ENCODE results near the gene SART3. TPM values are rescaled to one million over a fixed set of nuclear protein-coding genes. Genes with fewer than 3 reads are reported as not detected.

The SART3 gene
- total and polyA plus RNA-seq, 10 donors = 13.1 to 118 (median 64.9) TPM

GRCh38 chr12:108502922-108503321, 58.1 kb downstream of the SART3 start:
- TF ChIP-seq POLR2A (IDR thresholded peaks at IDR 0.05) (no peak), POLR2AphosphoS5 (IDR thresholded peaks at IDR 0.05) (no peak), CTCF (IDR thresholded peaks at IDR 0.05 in 8 of 11, conservative IDR thresholded peaks at IDR 0.05 in 3 of 11) (no peak)
- Histone ChIP-seq H3K4me1 (no peaks in the 10 kb centered on the region), H3K9me3 (peaks cover 3 to 35% (median 25%) of the 10 kb centered on the region in 8 donors), H3K36me3 (no peaks in the 10 kb centered on the region), H3K27ac (no peak overlapping the region), H3K27me3 (replicated peaks in 1 of 7) (peaks cover 0 to 38% (median 0%) of the 10 kb centered on the region in 7 donors), H3K4me3 (no peak overlapping the region)
- no peak for DNase-seq
- WGBS, 5 donors = 57 to 80% (median 58%) methylated on average over 2 of the region's 2 CpGs
- intact Hi-C loops (cut with DNase I; ENCODE audit: low total_unique reads) = no loop called here

GRCh38 chr12:108498136-108498535, 62.8 kb downstream of the SART3 start:
- Histone ChIP-seq H3K4me3 (no peak overlapping the region), H3K4me1 (no peaks in the 10 kb centered on the region), H3K27ac (no peak overlapping the region), H3K27me3 (replicated peaks in 1 of 7) (peaks cover 0 to 42% (median 0%) of the 10 kb centered on the region in 7 donors), H3K9me3 (peaks cover 2 to 18% (median 12%) of the 10 kb centered on the region in 8 donors), H3K36me3 (no peaks in the 10 kb centered on the region)
- 79 to 84% (median 83%) methylated on average over 11 of the region's 11 CpGs for WGBS, 5 donors
- no peak for DNase-seq
- intact Hi-C loops (cut with DNase I; ENCODE audit: low total_unique reads) = no loop called here
- TF ChIP-seq CTCF (IDR thresholded peaks at IDR 0.05 in 8 of 11, conservative IDR thresholded peaks at IDR 0.05 in 3 of 11) (no peak), POLR2A (IDR thresholded peaks at IDR 0.05) (no peak), POLR2AphosphoS5 (IDR thresholded peaks at IDR 0.05) (no peak)

GRCh38 chr12:108495823-108496579, 65.0 kb downstream of the SART3 start:
- intact Hi-C loops (cut with DNase I; ENCODE audit: low total_unique reads) = no loop called here
- H3K27ac ChIP-seq = no peak overlapping the region

More at GRCh38 chr12:108495823-108496579, 65.0 kb downstream of the SART3 start:
- H3K4me1 ChIP-seq = no peaks in the 10 kb centered on the region
- no peaks in the 10 kb centered on the region for H3K36me3 ChIP-seq
- TF ChIP-seq CTCF (IDR thresholded peaks at IDR 0.05 in 8 of 11, conservative IDR thresholded peaks at IDR 0.05 in 3 of 11) = no peak
- no peak for TF ChIP-seq POLR2AphosphoS5 (IDR thresholded peaks at IDR 0.05)
- TF ChIP-seq POLR2A (IDR thresholded peaks at IDR 0.05) = no peak
- H3K4me3 ChIP-seq = no peak overlapping the region
- WGBS, 5 donors = 74 to 88% (median 80%) methylated on average over 11 of the region's 11 CpGs
- no peaks in the 10 kb centered on the region for H3K9me3 ChIP-seq
- no peak for DNase-seq
- peaks cover 0 to 42% (median 0%) of the 10 kb centered on the region in 7 donors for H3K27me3 ChIP-seq (replicated peaks in 1 of 7)
